Fibroblast of lung (primary cell): ENCODE results near the gene NBEA.

Experiments
- EZH2 ChIP-seq: IDR thresholded peaks from 2 replicates; pipeline ENCODE4 v1.5.1; 2012; ENCODE audit warnings: low read length, control low read depth, mild to moderate bottlenecking; ENCODE audit errors: missing control alignments
- TF ChIP-seq, protein P1 (sequence below), 2 donors: IDR thresholded peaks in 1 of 2; conservative IDR thresholded peaks in 1 of 2; 1 replicate in 1 of 2; 2 replicates in 1 of 2; pipeline ENCODE4 v1.5.1; 2011 to 2012; ENCODE audit warnings: low read length in 2 of 2, control low read depth in 1 of 2, inconsistent platforms in 1 of 2, low read depth in 1 of 2, mild to moderate bottlenecking in 1 of 2

DNA sequence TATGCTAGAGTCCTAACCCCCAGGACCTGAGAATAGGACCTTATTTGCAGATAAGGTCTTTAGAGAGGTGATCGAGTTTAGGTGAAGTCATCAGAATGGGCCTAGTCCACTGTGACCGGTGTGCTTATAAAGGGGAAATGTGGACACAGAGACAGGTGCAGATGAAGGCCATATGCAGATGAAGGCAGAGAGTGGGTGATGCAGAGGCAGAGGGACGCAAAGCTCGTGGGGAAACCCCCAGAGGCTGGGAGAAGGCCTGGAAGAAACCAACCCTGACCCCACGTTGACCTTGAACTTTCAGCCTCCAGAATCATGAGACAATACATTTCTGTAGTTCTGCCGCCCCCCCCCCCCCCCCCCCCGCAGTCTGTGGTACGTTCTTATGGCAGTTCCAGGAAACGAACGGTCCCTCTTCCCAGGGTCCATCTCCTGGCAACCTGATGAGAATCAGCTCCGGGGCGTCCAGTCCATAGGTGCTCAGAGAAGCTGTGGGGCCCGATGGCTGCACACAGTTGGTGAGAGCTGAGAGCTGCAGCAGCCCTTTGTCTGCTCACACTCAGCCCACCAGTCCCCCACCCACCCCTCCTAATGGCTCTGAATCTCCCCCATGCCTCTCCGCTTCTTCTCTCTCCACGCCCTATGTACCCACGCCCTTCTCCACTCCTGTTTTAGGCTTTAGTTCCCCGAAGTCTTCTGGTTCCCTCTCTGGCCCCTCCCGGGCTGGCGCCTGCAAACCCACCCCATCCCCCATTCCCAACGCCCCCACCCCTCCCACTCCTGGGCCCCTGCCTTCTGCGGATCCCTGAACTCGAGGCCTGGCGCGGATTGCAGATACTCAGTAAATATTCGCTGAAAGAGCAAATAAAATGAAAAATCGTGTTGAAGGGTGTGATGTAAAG is 752.7 kb downstream of the NBEA start:
- TF ChIP-seq, protein P1, sequence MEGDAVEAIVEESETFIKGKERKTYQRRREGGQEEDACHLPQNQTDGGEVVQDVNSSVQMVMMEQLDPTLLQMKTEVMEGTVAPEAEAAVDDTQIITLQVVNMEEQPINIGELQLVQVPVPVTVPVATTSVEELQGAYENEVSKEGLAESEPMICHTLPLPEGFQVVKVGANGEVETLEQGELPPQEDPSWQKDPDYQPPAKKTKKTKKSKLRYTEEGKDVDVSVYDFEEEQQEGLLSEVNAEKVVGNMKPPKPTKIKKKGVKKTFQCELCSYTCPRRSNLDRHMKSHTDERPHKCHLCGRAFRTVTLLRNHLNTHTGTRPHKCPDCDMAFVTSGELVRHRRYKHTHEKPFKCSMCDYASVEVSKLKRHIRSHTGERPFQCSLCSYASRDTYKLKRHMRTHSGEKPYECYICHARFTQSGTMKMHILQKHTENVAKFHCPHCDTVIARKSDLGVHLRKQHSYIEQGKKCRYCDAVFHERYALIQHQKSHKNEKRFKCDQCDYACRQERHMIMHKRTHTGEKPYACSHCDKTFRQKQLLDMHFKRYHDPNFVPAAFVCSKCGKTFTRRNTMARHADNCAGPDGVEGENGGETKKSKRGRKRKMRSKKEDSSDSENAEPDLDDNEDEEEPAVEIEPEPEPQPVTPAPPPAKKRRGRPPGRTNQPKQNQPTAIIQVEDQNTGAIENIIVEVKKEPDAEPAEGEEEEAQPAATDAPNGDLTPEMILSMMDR (conservative IDR thresholded peaks at IDR 0.05 in 1 of 2, IDR thresholded peaks at IDR 0.05 in 1 of 2; ENCODE audit: low read depth in 1 of 2, low read length in 2 of 2) = no peak
- TF ChIP-seq EZH2 = no peak
